MM.1S (cell line): Measurements from ENCODE around the gene GCLC.

Experiments
- EZH2 ChIP-seq: fragments of 300-600 bp; sonication (generic); optimal IDR thresholded peaks from 2 replicates; pipeline ENCODE3; 2017; ENCODE audit warnings: low read depth, mild to moderate bottlenecking, antibody characterized with exemption, low read length, mixed read lengths
- EZH2phosphoT487 ChIP-seq: fragments of 300-600 bp; sonication (generic); IDR thresholded peaks from 2 replicates; pipeline ENCODE4 v1.6.1; 2018; ENCODE audit warnings: antibody characterized with exemption, low read length
- TF ChIP-seq, protein P1 (sequence below): fragments of 300-600 bp; sonication (generic); IDR thresholded peaks from 2 replicates; pipeline ENCODE4 v1.5.1; 2016; ENCODE audit warnings: antibody characterized with exemption, low read length, mixed read lengths

DNA sequence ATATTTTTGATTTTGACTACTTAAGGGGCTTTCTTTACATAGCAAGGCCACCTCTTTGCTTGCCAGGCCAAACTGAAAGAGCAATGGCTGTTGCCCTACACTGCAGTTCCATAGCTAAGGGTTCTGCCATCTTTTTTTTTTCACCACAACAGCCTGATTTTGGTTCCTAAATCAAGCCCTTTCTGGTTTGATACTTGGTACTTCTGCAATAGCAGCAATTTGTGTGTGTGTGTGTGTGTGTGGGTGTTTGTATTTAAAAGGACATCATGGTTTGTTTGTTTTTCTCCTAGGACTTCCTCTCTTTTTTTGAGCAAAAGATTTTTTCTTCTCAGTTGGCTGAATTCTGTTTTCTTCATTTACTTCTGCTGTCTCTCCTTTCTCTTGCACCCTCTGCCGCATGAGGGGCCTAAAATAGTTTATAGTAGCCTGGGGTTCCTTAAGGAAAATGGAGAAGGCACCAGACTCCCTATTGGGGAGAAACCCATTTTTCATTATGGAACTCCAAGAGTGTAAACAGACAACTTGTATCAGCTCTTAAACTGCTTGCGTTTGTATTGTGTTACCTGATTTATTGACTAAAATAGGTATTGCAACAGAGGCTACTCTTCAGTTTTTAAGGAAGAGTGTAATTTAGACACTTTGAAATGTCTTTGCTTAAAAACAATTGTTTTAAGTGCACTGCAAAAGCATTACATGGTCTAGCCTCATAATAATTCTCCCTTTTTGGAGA lies 12.2 kb upstream of the GCLC start:
- TF ChIP-seq, protein P1, sequence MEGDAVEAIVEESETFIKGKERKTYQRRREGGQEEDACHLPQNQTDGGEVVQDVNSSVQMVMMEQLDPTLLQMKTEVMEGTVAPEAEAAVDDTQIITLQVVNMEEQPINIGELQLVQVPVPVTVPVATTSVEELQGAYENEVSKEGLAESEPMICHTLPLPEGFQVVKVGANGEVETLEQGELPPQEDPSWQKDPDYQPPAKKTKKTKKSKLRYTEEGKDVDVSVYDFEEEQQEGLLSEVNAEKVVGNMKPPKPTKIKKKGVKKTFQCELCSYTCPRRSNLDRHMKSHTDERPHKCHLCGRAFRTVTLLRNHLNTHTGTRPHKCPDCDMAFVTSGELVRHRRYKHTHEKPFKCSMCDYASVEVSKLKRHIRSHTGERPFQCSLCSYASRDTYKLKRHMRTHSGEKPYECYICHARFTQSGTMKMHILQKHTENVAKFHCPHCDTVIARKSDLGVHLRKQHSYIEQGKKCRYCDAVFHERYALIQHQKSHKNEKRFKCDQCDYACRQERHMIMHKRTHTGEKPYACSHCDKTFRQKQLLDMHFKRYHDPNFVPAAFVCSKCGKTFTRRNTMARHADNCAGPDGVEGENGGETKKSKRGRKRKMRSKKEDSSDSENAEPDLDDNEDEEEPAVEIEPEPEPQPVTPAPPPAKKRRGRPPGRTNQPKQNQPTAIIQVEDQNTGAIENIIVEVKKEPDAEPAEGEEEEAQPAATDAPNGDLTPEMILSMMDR: no peak
- TF ChIP-seq EZH2 (no peak), EZH2phosphoT487 (no peak)
